Heart right ventricle (tissue), 16 donors: Measurements from ENCODE around the gene TGFB1I1. TPM values are rescaled to one million over a fixed set of nuclear protein-coding genes. Genes with fewer than 3 reads are reported as not detected.

ENCODE experiments used
- ATAC-seq, 8 donors: fragments of 200-7000 bp; cut with Tn5 transposase; one replicate each; pipeline ENCODE4 v1.9.1; 2020; ENCODE audit warnings: mild to moderate bottlenecking in 8 of 8, moderate library complexity in 8 of 8, moderate number of reproducible peaks in 1 of 8
- DNase-seq, 2 donors: peaks; one replicate each; pipeline ENCODE4 v3.0.0-alpha.2; 2020
- H3K27ac ChIP-seq, 10 donors: fragments of 200-600 bp; sonication (generic) in 2 of 10; one replicate each; pipeline versions ENCODE4 v1.5.0 to v1.8.0; 2020 to 2022; ENCODE audit warnings: mild to moderate bottlenecking in 3 of 10
- H3K27me3 ChIP-seq, 7 donors: fragments of 200-600 bp; one replicate each; pipeline ENCODE4 v1.8.0; 2021 to 2022; ENCODE audit warnings: mild to moderate bottlenecking in 2 of 7
- H3K36me3 ChIP-seq, 9 donors: fragments of 200-600 bp; sonication (generic) in 1 of 9; one replicate each; pipeline versions ENCODE4 v1.5.0 to v1.8.0; 2020 to 2022; ENCODE audit warnings: mild to moderate bottlenecking in 2 of 9
- H3K4me1 ChIP-seq, 9 donors: fragments of 200-600 bp; sonication (generic) in 1 of 9; one replicate each; pipeline versions ENCODE4 v1.5.0 to v1.8.0; 2020 to 2022; ENCODE audit warnings: mild to moderate bottlenecking in 4 of 9
- H3K4me3 ChIP-seq, 10 donors: fragments of 200-600 bp; sonication (generic) in 2 of 10; one replicate each; pipeline versions ENCODE4 v1.5.0 to v1.8.0; 2020 to 2022; ENCODE audit warnings: mild to moderate bottlenecking in 7 of 10, moderate library complexity in 2 of 10
- H3K9me3 ChIP-seq, 11 donors: fragments of 200-600 bp in 10 of 11; sonication (generic) in 2 of 11; one replicate each; pipeline versions ENCODE4 v1.5.0 to v1.8.0; 2013 to 2022; ENCODE audit warnings: mild to moderate bottlenecking in 2 of 11, control low read depth in 1 of 11, moderate library complexity in 1 of 11
- WGBS, 2 donors: extraction: QIAGEN DNeasy Blood & Tissue Kit; methylation state at CpG; one replicate each; pipeline ENCODE4 v1.1.7; 2013; ENCODE audit warnings: inconsistent platforms in 1 of 2; 5-methylcytosine and 5-hydroxymethylcytosine counted together
- intact Hi-C, 10 donors: fragments of 100-400 bp; cut with DNase I; formaldehyde crosslinking; loops; one replicate each; pipeline versions ENCODE4 v1.11.1 to v1.14.2; 2022
- polyA plus RNA-seq, 2 donors: library from polyadenylated mRNA; stranded (reverse); fragments of 200-250 nt; gene quantifications; one replicate each; pipeline ENCODE4 v1.2.3, GENCODE V29; 2013
- total RNA-seq, 10 donors: library from RNA; stranded (reverse); fragmentation: NEBNext Ultra II Directional in 3 of 10; extraction: Animal tissue kit (Norgen Biotek cat#: 25700) in 3 of 10; gene quantifications; one replicate each; pipeline versions ENCODE4 v1.2.1 to v1.2.4, GENCODE V29; 2021 to 2023
- TF ChIP-seq, protein P1 (sequence below), 9 donors: fragments of 200-600 bp; sonication (generic) in 2 of 9; IDR thresholded peaks; one replicate each; pipeline versions ENCODE4 v1.5.0 to v1.8.0; 2021 to 2022; ENCODE audit warnings: antibody characterized with exemption in 9 of 9, mild to moderate bottlenecking in 5 of 9, moderate library complexity in 1 of 9
- donor health status: Arrhythmogenic right ventricular cardiomyopathy.
- donor health status: ischemic (EF 13 %, LVEDD 7.1; RV severe dilation, severe dysfunction).
- donor health status: healthy with polysubstance abuse.
- donor health status: DM: no; HTN: yes; CAD: no.
- donor health status: DM: no; HTN: no; CAD: no.
- donor health status: ischemic (EF 25% LVEDD 6.9; RV normal size, moderate dysfunction).
- donor health status: ischemic (EF 25% LVEDD 5.7; RV mildly dilated, moderate dysfunction).
- donor health status: healthy.
- donor health status: DM: yes; HTN: yes; CAD: no.
- donor health status: Ischemic cardiomyopathy.
- donor health status: ischemic (EF 35%, LVEDD 5.7; RV mildly dilated, moderate dysfunction).
- donor health status: nonischemic (EF 11% LVEDD 7.7; RV severe dilation, severe dysfunction).
- donor health status: DM: yes; HTN: yes; CAD: no.
- donor health status: PGD.
- donor health status: ischemic (EF 29% LVEDD 5.4; RV normal size, mild dysfunction).
- donor health status: nonischemic (EF 23%, LVEDD 6.1; RV moderate dilation, normal function).

The TGFB1I1 gene
- total and polyA plus RNA-seq, 12 donors: 11.3 to 43.0 (median 18.1) TPM

DNA sequence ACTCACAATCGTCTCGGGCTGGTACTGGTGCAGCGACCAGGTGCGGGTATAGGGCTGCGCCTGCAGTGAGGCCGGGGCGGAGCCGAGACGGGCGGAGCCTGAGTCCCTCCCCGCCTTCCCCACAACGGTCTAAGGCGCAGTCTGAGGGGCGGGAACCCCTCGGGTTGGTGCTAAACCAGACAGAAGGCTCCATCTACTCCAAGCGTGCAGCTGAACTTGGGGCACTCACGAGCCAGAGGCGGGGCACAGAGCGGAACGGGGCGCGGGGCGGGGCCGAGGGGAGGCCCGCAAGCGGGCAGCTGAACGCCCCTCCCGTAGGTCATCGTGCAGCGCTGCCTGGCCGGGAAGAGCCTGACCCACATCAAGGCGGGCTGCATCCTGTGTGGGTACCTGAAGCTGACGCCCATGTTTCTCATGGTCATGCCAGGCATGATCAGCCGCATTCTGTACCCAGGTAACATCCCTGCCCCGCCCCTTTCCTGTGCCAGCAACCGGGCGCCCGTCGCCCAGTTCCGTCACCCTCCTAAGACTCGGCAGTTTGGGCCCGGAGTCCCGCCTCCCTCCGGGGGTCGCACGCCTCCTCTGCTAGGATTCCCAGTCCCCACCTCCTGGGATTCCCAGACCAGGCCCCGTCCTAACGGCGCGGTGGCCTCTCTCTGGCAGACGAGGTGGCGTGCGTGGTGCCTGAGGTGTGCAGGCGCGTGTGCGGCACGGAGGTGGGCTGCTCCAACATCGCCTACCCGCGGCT, 15.9 kb downstream of the TGFB1I1 start:
- WGBS, 2 donors: 1% methylated on average over 56 to 60 of the region's 60 CpGs
- intact Hi-C loops: loop anchor here in 1 of 10 donors (10.0 kb wide), 1 partner anchor 217 kb away; no protein-coding TSS in a partner anchor
- ATAC-seq: peak; percentile 56 to 73 (median 66)

DNA sequence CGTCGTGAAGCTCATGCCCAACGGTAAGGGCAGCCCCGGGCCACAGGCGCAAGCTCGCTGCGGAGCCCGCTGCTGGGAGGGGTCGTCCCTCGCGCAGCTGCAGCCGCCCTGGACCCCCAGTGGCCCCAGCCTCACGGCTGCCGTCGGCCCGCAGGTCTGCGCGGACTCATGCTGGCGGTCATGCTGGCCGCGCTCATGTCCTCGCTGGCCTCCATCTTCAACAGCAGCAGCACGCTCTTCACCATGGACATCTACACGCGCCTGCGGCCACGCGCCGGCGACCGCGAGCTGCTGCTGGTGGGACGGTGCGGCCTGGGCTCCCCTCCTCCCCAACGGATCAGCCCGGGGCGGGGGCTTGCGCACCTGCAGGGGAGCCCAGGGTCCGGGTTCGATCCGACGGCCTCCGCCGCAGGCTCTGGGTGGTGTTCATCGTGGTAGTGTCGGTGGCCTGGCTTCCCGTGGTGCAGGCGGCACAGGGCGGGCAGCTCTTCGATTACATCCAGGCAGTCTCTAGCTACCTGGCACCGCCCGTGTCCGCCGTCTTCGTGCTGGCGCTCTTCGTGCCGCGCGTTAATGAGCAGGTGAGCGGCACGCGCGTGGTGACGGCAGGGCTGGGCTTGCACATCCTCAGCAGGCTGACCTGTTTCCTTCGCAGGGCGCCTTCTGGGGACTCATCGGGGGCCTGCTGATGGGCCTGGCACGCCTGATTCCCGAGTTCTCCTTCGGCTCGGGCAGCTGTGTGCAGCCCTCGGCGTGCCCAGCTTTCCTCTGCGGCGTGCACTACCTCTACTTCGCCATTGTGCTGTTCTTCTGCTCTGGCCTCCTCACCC, 16.7 kb downstream of the TGFB1I1 start:
- intact Hi-C loops: loop anchor here in 1 of 10 donors (10.0 kb wide), 1 partner anchor 216 kb away; no protein-coding TSS in a partner anchor
- 34 to 35% methylated on average over 72 to 77 of the region's 77 CpGs for WGBS, 2 donors
- ATAC-seq (peak in 7 of 8 donors; percentile 5 to 39 (median 24)), DNase-seq (no peak)
- TF ChIP-seq, protein P1, sequence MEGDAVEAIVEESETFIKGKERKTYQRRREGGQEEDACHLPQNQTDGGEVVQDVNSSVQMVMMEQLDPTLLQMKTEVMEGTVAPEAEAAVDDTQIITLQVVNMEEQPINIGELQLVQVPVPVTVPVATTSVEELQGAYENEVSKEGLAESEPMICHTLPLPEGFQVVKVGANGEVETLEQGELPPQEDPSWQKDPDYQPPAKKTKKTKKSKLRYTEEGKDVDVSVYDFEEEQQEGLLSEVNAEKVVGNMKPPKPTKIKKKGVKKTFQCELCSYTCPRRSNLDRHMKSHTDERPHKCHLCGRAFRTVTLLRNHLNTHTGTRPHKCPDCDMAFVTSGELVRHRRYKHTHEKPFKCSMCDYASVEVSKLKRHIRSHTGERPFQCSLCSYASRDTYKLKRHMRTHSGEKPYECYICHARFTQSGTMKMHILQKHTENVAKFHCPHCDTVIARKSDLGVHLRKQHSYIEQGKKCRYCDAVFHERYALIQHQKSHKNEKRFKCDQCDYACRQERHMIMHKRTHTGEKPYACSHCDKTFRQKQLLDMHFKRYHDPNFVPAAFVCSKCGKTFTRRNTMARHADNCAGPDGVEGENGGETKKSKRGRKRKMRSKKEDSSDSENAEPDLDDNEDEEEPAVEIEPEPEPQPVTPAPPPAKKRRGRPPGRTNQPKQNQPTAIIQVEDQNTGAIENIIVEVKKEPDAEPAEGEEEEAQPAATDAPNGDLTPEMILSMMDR (IDR thresholded peaks at IDR 0.05): peak in 3 of 9 donors; percentile 4 to 22 (median 14)
- peak overlapping the region; percentile 39 to 74 (median 62) for H3K4me3 ChIP-seq
- H3K27me3 ChIP-seq: peaks cover 0 to 30% (median 18%) of the 10 kb centered on the region in 7 donors
- H3K36me3 ChIP-seq: peaks cover 0 to 46% (median 22%) of the 10 kb centered on the region in 9 donors
- H3K4me1 ChIP-seq: peaks cover 9 to 21% (median 19%) of the 10 kb centered on the region in 9 donors
- no peak overlapping the region for H3K27ac ChIP-seq
- no peaks in the 10 kb centered on the region for H3K9me3 ChIP-seq

More for the DNA sequence above, 15.9 kb downstream of the TGFB1I1 start:
- Histone ChIP-seq H3K27ac (no peak overlapping the region), H3K4me1 (peaks cover 9 to 21% (median 19%) of the 10 kb centered on the region in 9 donors), H3K27me3 (peaks cover 0 to 30% (median 18%) of the 10 kb centered on the region in 7 donors), H3K36me3 (peaks cover 0 to 38% (median 14%) of the 10 kb centered on the region in 9 donors), H3K9me3 (no peaks in the 10 kb centered on the region), H3K4me3 (peak overlapping the region; percentile 39 to 74 (median 62))
- TF ChIP-seq, protein P1 (IDR thresholded peaks at IDR 0.05): no peak
- DNase-seq: peak in 1 of 2 donors; percentile 47

DNA sequence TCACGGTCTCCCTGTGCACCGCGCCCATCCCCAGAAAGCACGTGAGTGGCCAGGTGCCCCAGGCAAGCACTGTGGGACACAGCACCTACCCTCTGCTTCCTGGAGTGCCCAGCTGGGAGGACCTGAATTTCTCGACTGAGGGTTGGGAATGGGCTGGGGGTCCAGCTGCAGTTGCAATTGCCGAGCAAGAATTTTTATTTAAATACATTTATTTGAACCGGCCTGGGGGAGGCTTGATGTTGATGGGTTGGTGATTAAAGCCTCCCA, 17.3 kb downstream of the TGFB1I1 start:
- ATAC-seq (no peak), DNase-seq (no peak)
- 85 to 87% methylated on average over 7 of the region's 7 CpGs for WGBS, 2 donors
- Histone ChIP-seq H3K4me3 (no peak overlapping the region), H3K4me1 (peaks cover 9 to 21% (median 19%) of the 10 kb centered on the region in 9 donors), H3K27me3 (peaks cover 0 to 30% (median 18%) of the 10 kb centered on the region in 7 donors), H3K27ac (no peak overlapping the region), H3K36me3 (peaks cover 0 to 52% (median 26%) of the 10 kb centered on the region in 9 donors), H3K9me3 (no peaks in the 10 kb centered on the region)
- TF ChIP-seq, protein P1 (IDR thresholded peaks at IDR 0.05): no peak
- intact Hi-C loops: loop anchor here in 1 of 10 donors (10.0 kb wide), 1 partner anchor 216 kb away; no protein-coding TSS in a partner anchor
